ENCODE results near the gene CARD19.
A peak's percentile ranks its signal among the peaks of the same experiment; 100 is the strongest.

GRCh38 chr9:93095205-93096130 is 549 bp upstream of the CARD19 start:
- TF ChIP-seq, protein P1, sequence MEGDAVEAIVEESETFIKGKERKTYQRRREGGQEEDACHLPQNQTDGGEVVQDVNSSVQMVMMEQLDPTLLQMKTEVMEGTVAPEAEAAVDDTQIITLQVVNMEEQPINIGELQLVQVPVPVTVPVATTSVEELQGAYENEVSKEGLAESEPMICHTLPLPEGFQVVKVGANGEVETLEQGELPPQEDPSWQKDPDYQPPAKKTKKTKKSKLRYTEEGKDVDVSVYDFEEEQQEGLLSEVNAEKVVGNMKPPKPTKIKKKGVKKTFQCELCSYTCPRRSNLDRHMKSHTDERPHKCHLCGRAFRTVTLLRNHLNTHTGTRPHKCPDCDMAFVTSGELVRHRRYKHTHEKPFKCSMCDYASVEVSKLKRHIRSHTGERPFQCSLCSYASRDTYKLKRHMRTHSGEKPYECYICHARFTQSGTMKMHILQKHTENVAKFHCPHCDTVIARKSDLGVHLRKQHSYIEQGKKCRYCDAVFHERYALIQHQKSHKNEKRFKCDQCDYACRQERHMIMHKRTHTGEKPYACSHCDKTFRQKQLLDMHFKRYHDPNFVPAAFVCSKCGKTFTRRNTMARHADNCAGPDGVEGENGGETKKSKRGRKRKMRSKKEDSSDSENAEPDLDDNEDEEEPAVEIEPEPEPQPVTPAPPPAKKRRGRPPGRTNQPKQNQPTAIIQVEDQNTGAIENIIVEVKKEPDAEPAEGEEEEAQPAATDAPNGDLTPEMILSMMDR (IDR thresholded peaks at IDR 0.05), result peak in 2 of 5 experiments; percentile 28 to 34
- TF ChIP-seq POLR2A (IDR thresholded peaks at IDR 0.05), result peak; percentile 71 to 90
